ENCODE results near the gene ATAD3B.
"Not testable (repeated sequence)": the region's sequence is repeated elsewhere in the genome, so short reads cannot be mapped to it uniquely, and the experiment has no call there.

The ATAD3B gene

GRCh38 chr1:1471389-1472052 lies at the start of gene ATAD3B:
Gene ATAD3B (plus strand): TSS chr1:1471765. CDS start chr1:1471885, 120 bp downstream.
- in situ Hi-C loops (cut with MboI; ENCODE audit: low sequenced_read_pairs), result no loop called here

GRCh38 chr1:1421907-1422464 lies 49.6 kb upstream of the ATAD3B start:
- in situ Hi-C loops (cut with MboI; ENCODE audit: low sequenced_read_pairs), result no loop called here

- in situ Hi-C loops (cut with MboI; ENCODE audit: low sequenced_read_pairs), result no loop called here
These were observed 48.9 kb upstream of the ATAD3B start for GRCh38 chr1:1422465-1423244.

DNA sequence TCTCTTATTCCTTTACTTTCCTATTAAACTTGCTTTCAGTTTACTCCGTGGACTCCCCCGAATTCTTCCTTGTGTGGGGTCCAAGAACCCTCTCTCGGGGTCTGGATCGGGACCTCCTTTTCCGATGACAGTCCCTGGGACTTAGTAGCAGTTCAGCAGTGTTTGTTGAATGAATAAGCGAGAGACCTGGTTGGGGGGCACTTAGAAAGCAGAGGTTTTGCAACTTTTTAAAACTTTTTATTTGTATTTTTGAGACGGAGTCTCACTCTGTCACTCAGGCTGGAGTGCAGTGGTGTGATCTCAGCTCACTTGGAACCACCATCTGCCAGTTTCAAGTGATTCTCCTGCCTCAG lies 48.3 kb upstream of the ATAD3B start:
- in situ Hi-C loops (cut with MboI; ENCODE audit: low sequenced_read_pairs), result no loop called here

DNA sequence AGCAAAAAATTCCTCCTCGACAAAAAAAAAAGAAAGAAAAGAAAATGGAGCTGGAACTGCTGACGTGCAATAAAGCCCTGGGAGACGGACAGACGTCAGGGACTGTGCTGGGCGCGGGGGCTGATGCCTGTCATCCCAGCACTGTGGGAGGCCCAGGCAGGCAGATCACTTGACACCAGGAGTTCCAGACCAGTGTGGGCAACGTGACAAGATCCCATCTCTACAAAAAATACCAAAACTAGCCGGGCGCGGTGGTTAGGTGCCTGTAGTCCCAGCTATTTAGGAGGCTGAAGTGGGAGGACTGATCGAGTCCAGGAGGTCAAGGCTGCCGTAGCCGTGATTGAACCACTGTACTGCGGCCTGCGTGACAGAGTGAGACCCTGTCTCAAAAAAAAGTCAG lies 46.9 kb upstream of the ATAD3B start:
- in situ Hi-C loops (cut with MboI; ENCODE audit: low sequenced_read_pairs), result no loop called here

DNA sequence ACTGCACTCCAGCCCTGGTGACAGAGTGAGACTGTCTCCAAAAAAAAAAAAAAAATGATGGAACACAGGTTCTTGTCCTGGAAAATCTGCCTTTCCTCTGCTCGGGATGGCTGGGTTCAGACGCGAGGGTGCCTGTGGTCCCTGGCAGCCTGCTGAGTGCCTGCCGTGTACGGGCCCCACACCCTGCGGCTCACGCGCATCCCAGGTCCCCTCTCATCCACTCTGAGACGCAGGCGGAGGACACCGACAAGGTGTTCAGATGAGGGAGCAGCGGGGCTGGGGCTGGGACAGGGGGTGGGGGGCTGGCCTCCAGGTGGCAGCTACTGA lies 46.2 kb upstream of the ATAD3B start:
- in situ Hi-C loops (cut with MboI; ENCODE audit: low sequenced_read_pairs), result no loop called here

- in situ Hi-C loops (cut with MboI; ENCODE audit: low sequenced_read_pairs), result no loop called here
These were observed 45.6 kb upstream of the ATAD3B start for GRCh38 chr1:1425753-1426495.

DNA sequence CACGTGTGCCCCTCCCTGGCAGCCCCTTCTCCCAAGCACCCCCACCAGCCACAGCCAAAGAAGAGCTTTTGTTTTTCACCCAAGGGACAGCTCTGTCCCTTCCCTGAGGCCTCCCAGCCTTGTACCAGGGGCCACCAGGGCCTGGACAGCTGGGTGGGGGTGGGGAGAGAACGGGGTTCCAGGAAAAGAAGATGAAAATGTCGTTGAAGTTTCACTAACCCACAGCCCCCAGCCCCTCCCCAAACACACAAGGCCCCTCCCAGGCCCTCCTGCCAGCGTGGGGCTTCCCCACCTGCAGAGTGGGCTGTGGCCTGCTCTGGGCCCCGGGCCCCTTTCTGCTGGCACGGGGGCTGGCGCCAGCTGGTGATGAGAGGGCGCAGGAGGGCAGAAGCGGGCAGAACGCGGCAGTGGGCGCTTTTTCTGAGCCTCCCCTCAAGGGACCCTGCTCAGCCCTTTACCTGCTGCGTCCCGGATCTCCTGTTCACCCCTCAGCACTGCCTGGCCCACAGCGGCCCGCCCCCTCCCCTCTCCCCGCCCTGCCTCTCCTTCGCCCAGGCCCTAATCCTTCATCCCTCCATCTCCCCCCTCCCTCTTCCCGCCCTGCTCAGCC lies 45.0 kb upstream of the ATAD3B start:
- in situ Hi-C loops (cut with MboI; ENCODE audit: low sequenced_read_pairs), result no loop called here

- in situ Hi-C loops (cut with MboI; ENCODE audit: low sequenced_read_pairs), result no loop called here
These were observed 44.3 kb upstream of the ATAD3B start for GRCh38 chr1:1427106-1427819.

DNA sequence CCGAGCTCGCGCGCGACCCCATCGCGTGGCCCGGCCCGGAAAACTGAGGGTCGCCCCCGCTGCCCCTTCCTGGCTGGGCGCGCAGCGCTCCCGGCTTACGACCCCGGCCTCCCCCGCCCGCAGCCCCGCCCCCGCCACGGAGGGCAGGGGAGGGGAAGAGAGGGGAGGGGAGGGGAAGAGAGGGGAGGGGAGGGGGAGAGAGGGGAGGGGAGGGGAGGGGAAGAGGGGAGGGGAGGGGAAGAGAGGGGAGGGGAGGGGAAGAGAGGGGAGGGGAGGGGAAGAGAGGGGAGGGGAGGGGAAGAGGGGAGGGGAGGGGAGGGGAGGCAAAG lies 43.8 kb upstream of the ATAD3B start:
- in situ Hi-C loops (cut with MboI; ENCODE audit: low sequenced_read_pairs), result no loop called here

DNA sequence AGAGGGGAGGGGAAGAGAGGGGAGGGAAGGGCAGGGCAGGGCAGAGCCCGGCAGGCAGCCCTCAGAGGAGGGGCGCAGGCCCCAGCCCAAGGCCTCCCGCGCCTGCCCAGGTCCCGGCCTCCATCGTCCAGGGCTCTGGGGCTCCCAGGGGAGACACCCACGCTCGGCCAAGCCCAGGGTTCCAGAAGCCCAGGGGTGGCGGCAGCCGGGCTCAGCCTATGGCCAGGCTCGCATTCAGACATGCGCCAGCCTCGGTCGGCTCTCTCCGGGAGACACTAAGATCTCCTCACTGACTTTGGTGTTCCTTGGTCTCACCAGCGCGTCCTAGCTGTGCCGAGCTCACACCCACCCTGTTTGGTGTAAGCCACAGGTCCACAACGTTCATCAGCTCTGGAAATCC lies 43.4 kb upstream of the ATAD3B start:
- in situ Hi-C loops (cut with MboI; ENCODE audit: low sequenced_read_pairs), result no loop called here

- in situ Hi-C loops (cut with MboI; ENCODE audit: low sequenced_read_pairs), result not testable (repeated sequence)
These were observed 42.6 kb upstream of the ATAD3B start for GRCh38 chr1:1428967-1429366.

DNA sequence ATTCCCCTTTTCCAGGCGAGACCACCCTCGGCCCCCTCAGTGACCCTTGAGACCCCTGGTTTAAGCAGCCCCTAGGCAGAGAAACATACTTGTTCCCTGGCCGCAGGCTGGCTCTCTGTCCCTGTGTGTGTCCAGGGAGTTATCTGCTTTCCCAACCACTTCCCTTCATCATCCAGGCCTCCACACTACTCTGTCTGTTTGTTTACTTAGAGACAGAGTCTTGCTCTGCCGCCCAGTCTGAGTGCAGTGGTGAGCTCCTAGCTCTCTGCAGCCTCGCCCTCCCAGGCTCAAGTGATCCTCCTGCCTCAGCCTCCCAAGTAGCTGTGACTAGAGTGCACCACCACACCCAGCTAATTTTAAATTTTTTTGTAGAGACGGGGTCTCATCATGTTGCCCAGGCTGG lies 41.9 kb upstream of the ATAD3B start:
- in situ Hi-C loops (cut with MboI; ENCODE audit: low sequenced_read_pairs), result no loop called here

DNA sequence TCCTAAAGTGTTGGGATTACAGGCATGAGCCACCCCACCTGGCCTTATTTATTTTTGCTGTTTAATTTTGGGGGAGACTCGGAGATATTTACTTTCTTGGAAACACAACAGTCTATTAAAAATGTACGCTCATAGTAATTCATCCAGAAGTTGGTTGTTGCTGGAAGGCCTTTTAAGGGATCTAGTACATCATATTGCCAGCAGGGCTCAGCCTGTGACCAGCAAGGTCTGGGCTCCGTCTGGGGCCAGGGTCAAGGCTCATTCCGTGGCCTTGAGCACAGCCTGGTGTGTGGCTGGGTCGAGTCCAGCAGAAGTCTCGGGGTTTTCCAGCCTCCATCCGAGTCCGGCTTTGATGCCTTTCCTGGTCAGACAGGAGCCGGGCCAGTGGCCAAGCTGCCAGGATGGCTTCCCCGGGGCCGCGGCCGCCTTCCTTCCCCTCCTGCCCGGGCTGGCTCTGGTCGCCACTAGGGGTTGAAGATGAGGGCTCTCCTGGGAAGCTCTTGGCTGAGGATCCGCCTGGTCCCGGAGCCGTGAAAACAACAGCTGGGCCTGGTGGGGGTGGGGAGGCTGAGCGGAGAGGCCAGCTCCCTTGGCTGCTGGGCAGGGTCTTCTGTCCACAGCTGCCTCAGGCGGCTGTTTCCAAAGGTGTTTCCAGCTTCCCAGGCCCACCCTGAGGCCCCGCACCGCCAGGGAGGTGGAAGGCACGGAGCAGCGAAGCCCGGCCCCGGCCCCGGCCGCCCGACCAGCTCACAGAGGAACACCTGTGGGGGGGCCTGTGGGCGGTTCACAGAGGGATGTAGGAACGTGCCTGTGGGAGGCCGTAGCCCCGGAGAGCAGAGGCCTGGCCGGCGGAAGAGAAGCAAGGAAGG lies 41.2 kb upstream of the ATAD3B start:
- in situ Hi-C loops (cut with MboI; ENCODE audit: low sequenced_read_pairs), result no loop called here

DNA sequence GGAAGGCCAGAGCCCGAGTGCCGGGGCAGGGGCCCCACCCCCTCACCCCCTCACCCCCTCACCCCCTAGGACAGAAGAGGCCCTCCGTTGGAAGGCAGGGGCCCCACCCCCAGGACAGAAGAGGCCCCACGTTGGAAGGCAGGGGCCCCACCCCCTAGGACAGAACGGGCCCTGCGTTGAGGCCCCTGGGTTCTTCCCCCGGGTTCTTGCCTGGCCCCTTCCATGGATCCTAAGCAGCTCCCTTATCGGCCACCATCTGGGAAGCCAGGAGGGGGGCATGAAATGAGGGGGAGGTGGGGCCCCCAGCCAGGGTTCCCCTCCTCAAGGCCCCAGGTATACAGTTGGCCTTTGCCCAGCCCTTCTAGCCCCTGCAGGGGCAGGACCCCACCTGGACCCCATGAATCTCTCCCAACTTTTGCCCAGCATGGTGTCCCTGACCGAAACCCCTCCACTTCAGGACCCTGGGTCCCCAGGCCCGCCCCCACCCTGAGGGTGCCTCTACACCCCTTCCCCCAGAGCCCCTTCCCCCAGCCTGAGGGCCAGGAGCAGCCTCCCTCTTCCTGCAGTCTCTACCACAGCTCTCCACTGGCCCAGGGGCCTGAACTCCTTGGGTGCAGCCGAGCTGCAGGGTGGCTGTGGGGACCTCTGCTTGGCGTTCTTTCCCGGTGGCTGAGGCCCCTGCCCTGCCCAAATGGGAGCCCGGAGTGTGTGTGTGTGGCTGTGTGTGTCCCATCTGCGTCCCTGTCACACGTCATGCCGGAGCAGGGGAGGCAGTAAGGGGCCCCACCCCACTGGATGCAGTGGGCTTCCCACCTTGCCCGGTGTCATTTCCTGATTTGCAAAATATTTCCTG lies 40.3 kb upstream of the ATAD3B start:
- in situ Hi-C loops (cut with MboI; ENCODE audit: low sequenced_read_pairs), result no loop called here

DNA sequence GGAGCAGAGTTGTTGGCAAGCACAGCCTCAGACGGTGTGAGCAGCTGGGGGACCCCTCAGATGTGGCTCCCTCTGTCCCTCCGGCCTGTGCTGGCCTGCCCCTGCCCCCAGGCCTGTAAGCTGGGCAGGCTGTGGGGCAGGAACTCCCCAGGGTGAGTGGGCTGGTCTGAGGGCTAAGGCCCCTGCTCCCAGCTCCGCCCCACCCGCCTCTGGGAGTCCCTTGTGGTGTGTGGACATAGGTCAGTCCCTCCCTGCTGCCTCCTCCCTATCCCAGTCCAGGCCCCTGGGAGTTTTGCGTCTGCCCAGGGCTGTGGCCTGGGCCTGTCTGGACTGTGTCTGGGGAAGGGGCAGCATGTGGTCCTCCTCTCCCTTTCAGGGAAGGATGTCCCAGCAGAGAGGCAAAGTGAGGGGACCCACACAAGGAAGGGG lies 39.7 kb upstream of the ATAD3B start:
- in situ Hi-C loops (cut with MboI; ENCODE audit: low sequenced_read_pairs), result no loop called here

- in situ Hi-C loops (cut with MboI; ENCODE audit: low sequenced_read_pairs), result no loop called here
These were observed 39.2 kb upstream of the ATAD3B start for GRCh38 chr1:1432274-1432950.

Data from HL-60/S4 treated with phorbol 12-myristate 13-acetate at 8.2 ng/mL for 4 days and 3 days (cell line).